Measurements from ENCODE around the gene NSD2.
"Not testable (repeated sequence)": the region's sequence is repeated elsewhere in the genome, so short reads cannot be mapped to it uniquely, and the experiment has no call there.

NSD2 gene

GRCh38 chr4:1998296-1998695 lies 127.1 kb downstream of the NSD2 start:
- Histone ChIP-seq H3K4me1 (ENCODE audit: control extremely low read depth in 1 of 4, control insufficient read depth in 4 of 4, insufficient read depth in 4 of 4, low read length in 3 of 4) (no peaks in the 10 kb centered on the region), H3K9me3 (ENCODE audit: control extremely low read depth in 1 of 5, control insufficient read depth in 4 of 5, insufficient read depth in 2 of 5, low read depth in 1 of 5, low read length in 4 of 5) (peaks cover 3 to 40% (median 18%) of the 10 kb centered on the region in 5 experiments), H3K4me3 (ENCODE audit: control insufficient read depth in 1 of 7, extremely low read depth in 1 of 7, insufficient read depth in 4 of 7, low read depth in 2 of 7, low read length in 6 of 7) (no peak overlapping the region), H3K36me3 (ENCODE audit: control insufficient read depth in 4 of 4, insufficient read depth in 4 of 4, low read length in 3 of 4) (peaks cover 9 to 47% (median 12%) of the 10 kb centered on the region in 4 experiments), H3K27me3 (replicated peaks in 2 of 5; ENCODE audit: control insufficient read depth in 4 of 5, insufficient read depth in 5 of 5, low read length in 4 of 5) (no peaks in the 10 kb centered on the region), H3K27ac (ENCODE audit: insufficient read depth in 1 of 2, low read depth in 1 of 2, low read length in 2 of 2, poor library complexity in 1 of 2, severe bottlenecking in 2 of 2) (no peak overlapping the region)
- ChIA-PET POLR2A (interaction anchor here (0.7 kb wide), 1 partner anchor 22 kb away, joined by 7 read pairs; no protein-coding TSS in a partner anchor), CTCF (interaction anchor here (0.9 kb wide), 1 partner anchor 96 kb away, joined by 3 read pairs; no protein-coding TSS in a partner anchor)
- no peak for DNase-seq
- 100% methylated on average over 3 of the region's 7 CpGs for WGBS (ENCODE audit: insufficient coverage)

GRCh38 chr4:1999308-1999707 lies 128.1 kb downstream of the NSD2 start:
- CTCF ChIA-PET; H3K4me3 ChIP-seq (ENCODE audit: control insufficient read depth in 1 of 7, extremely low read depth in 1 of 7, insufficient read depth in 4 of 7, low read depth in 2 of 7, low read length in 6 of 7); POLR2A ChIA-PET; H3K4me1 ChIP-seq (ENCODE audit: control extremely low read depth in 1 of 4, control insufficient read depth in 4 of 4, insufficient read depth in 4 of 4, low read length in 3 of 4); H3K27ac ChIP-seq (ENCODE audit: insufficient read depth in 1 of 2, low read depth in 1 of 2, low read length in 2 of 2, poor library complexity in 1 of 2, severe bottlenecking in 2 of 2); DNase-seq; H3K27me3 ChIP-seq (replicated peaks in 2 of 5; ENCODE audit: control insufficient read depth in 4 of 5, insufficient read depth in 5 of 5, low read length in 4 of 5): not testable (repeated sequence)
- 100% methylated on average over 1 of the region's 4 CpGs for WGBS (ENCODE audit: insufficient coverage)
- H3K9me3 ChIP-seq (ENCODE audit: control extremely low read depth in 1 of 5, control insufficient read depth in 4 of 5, insufficient read depth in 2 of 5, low read depth in 1 of 5, low read length in 4 of 5): peaks cover 3 to 40% (median 18%) of the 10 kb centered on the region in 5 experiments
- peaks cover 9 to 50% (median 13%) of the 10 kb centered on the region in 4 experiments for H3K36me3 ChIP-seq (ENCODE audit: control insufficient read depth in 4 of 4, insufficient read depth in 4 of 4, low read length in 3 of 4)

- H3K27me3 ChIP-seq (replicated peaks in 2 of 5; ENCODE audit: control insufficient read depth in 4 of 5, insufficient read depth in 5 of 5, low read length in 4 of 5); POLR2A ChIA-PET; H3K4me3 ChIP-seq (ENCODE audit: control insufficient read depth in 1 of 7, extremely low read depth in 1 of 7, insufficient read depth in 4 of 7, low read depth in 2 of 7, low read length in 6 of 7); CTCF ChIA-PET; H3K27ac ChIP-seq (ENCODE audit: insufficient read depth in 1 of 2, low read depth in 1 of 2, low read length in 2 of 2, poor library complexity in 1 of 2, severe bottlenecking in 2 of 2); DNase-seq: not testable (repeated sequence)
- peaks cover 0 to 15% (median 6%) of the 10 kb centered on the region in 5 experiments for H3K9me3 ChIP-seq (ENCODE audit: control extremely low read depth in 1 of 5, control insufficient read depth in 4 of 5, insufficient read depth in 2 of 5, low read depth in 1 of 5, low read length in 4 of 5)
- 100% methylated on average over 1 of the region's 2 CpGs for WGBS (ENCODE audit: insufficient coverage)
- H3K4me1 ChIP-seq (ENCODE audit: control extremely low read depth in 1 of 4, control insufficient read depth in 4 of 4, insufficient read depth in 4 of 4, low read length in 3 of 4): peaks cover 5 to 13% (median 9%) of the 10 kb centered on the region in 4 experiments
- peaks cover 8 to 20% (median 12%) of the 10 kb centered on the region in 4 experiments for H3K36me3 ChIP-seq (ENCODE audit: control insufficient read depth in 4 of 4, insufficient read depth in 4 of 4, low read length in 3 of 4)
These were observed 132.2 kb downstream of the NSD2 start for GRCh38 chr4:2003361-2003760.

- H3K27ac ChIP-seq (ENCODE audit: insufficient read depth in 1 of 2, low read depth in 1 of 2, low read length in 2 of 2, poor library complexity in 1 of 2, severe bottlenecking in 2 of 2): no peak overlapping the region
- 98% methylated on average over 6 of the region's 7 CpGs for WGBS (ENCODE audit: insufficient coverage)
- ChIA-PET CTCF (interaction anchor here (0.6 kb wide), 1 partner anchor 99 kb away, joined by 3 read pairs; no protein-coding TSS in a partner anchor), POLR2A (interaction anchor here (0.6 kb wide), 1 partner anchor 10 kb away, joined by 3 read pairs; no protein-coding TSS in a partner anchor)
- H3K27me3 ChIP-seq (replicated peaks in 2 of 5; ENCODE audit: control insufficient read depth in 4 of 5, insufficient read depth in 5 of 5, low read length in 4 of 5): no peaks in the 10 kb centered on the region
- DNase-seq: no peak
- H3K36me3 ChIP-seq (ENCODE audit: control insufficient read depth in 4 of 4, insufficient read depth in 4 of 4, low read length in 3 of 4): peaks cover 3 to 14% (median 6%) of the 10 kb centered on the region in 4 experiments
- peak overlapping the region in 1 of 7 experiments; percentile 6 for H3K4me3 ChIP-seq (ENCODE audit: control insufficient read depth in 1 of 7, extremely low read depth in 1 of 7, insufficient read depth in 4 of 7, low read depth in 2 of 7, low read length in 6 of 7)
- peaks cover 5 to 27% (median 20%) of the 10 kb centered on the region in 4 experiments for H3K4me1 ChIP-seq (ENCODE audit: control extremely low read depth in 1 of 4, control insufficient read depth in 4 of 4, insufficient read depth in 4 of 4, low read length in 3 of 4)
- H3K9me3 ChIP-seq (ENCODE audit: control extremely low read depth in 1 of 5, control insufficient read depth in 4 of 5, insufficient read depth in 2 of 5, low read depth in 1 of 5, low read length in 4 of 5): no peaks in the 10 kb centered on the region
These were observed 135.2 kb downstream of the NSD2 start for GRCh38 chr4:2006367-2006766.

GRCh38 chr4:2006956-2007653 lies 135.9 kb downstream of the NSD2 start:
- Histone ChIP-seq H3K27me3 (replicated peaks in 2 of 5; ENCODE audit: control insufficient read depth in 4 of 5, insufficient read depth in 5 of 5, low read length in 4 of 5) (peaks cover 0 to 4% (median 0%) of the 10 kb centered on the region in 5 experiments), H3K36me3 (ENCODE audit: control insufficient read depth in 4 of 4, insufficient read depth in 4 of 4, low read length in 3 of 4) (peaks cover 3 to 14% (median 6%) of the 10 kb centered on the region in 4 experiments), H3K9me3 (ENCODE audit: control extremely low read depth in 1 of 5, control insufficient read depth in 4 of 5, insufficient read depth in 2 of 5, low read depth in 1 of 5, low read length in 4 of 5) (no peaks in the 10 kb centered on the region), H3K4me1 (ENCODE audit: control extremely low read depth in 1 of 4, control insufficient read depth in 4 of 4, insufficient read depth in 4 of 4, low read length in 3 of 4) (peaks cover 5 to 27% (median 20%) of the 10 kb centered on the region in 4 experiments), H3K4me3 (ENCODE audit: control insufficient read depth in 1 of 7, extremely low read depth in 1 of 7, insufficient read depth in 4 of 7, low read depth in 2 of 7, low read length in 6 of 7) (peak overlapping the region in 5 of 7 experiments; percentile 90 to 99 (median 94)), H3K27ac (ENCODE audit: insufficient read depth in 1 of 2, low read depth in 1 of 2, low read length in 2 of 2, poor library complexity in 1 of 2, severe bottlenecking in 2 of 2) (no peak overlapping the region)
- POLR2A ChIA-PET: interaction anchor here (0.6 kb wide), 1 partner anchor 11 kb away, joined by 3 read pairs; no protein-coding TSS in a partner anchor
- 96% methylated on average over 13 of the region's 15 CpGs for WGBS (ENCODE audit: insufficient coverage)
- DNase-seq: no peak
- CTCF ChIA-PET: interaction anchor here (0.6 kb wide), 1 partner anchor 98 kb away, joined by 3 read pairs; no protein-coding TSS in a partner anchor

- peak in 1 of 3 donors; percentile 21 for DNase-seq
- Histone ChIP-seq H3K9me3 (ENCODE audit: control extremely low read depth in 1 of 5, control insufficient read depth in 4 of 5, insufficient read depth in 2 of 5, low read depth in 1 of 5, low read length in 4 of 5) (no peaks in the 10 kb centered on the region), H3K36me3 (ENCODE audit: control insufficient read depth in 4 of 4, insufficient read depth in 4 of 4, low read length in 3 of 4) (peaks cover 3 to 14% (median 6%) of the 10 kb centered on the region in 4 experiments), H3K4me3 (ENCODE audit: control insufficient read depth in 1 of 7, extremely low read depth in 1 of 7, insufficient read depth in 4 of 7, low read depth in 2 of 7, low read length in 6 of 7) (peak overlapping the region; percentile 66 to 100 (median 94)), H3K27me3 (replicated peaks in 2 of 5; ENCODE audit: control insufficient read depth in 4 of 5, insufficient read depth in 5 of 5, low read length in 4 of 5) (peaks cover 0 to 4% (median 0%) of the 10 kb centered on the region in 5 experiments), H3K27ac (ENCODE audit: insufficient read depth in 1 of 2, low read depth in 1 of 2, low read length in 2 of 2, poor library complexity in 1 of 2, severe bottlenecking in 2 of 2) (peak overlapping the region; percentile 95 to 98), H3K4me1 (ENCODE audit: control extremely low read depth in 1 of 4, control insufficient read depth in 4 of 4, insufficient read depth in 4 of 4, low read length in 3 of 4) (peaks cover 5 to 27% (median 20%) of the 10 kb centered on the region in 4 experiments)
- ChIA-PET POLR2A (no interaction called here), CTCF (no interaction called here)
- 1% methylated on average over 19 of the region's 57 CpGs for WGBS (ENCODE audit: insufficient coverage)
These were observed 136.8 kb downstream of the NSD2 start for GRCh38 chr4:2007804-2008670.
